Liver (tissue), 3 donors: ENCODE data around the gene HIPK2.

Source experiments
- ATF3 ChIP-seq: IDR thresholded peaks from 2 replicates; pipeline ENCODE4 v1.6.1; 2016; ENCODE audit warnings: antibody characterized with exemption
- FOXA2 ChIP-seq: IDR thresholded peaks from 2 replicates; pipeline ENCODE4 v1.6.1; 2016; ENCODE audit warnings: antibody characterized with exemption
- GABPA ChIP-seq, 2 donors: IDR thresholded peaks in 1 of 2; conservative IDR thresholded peaks in 1 of 2; 2 replicates each; pipeline ENCODE4 v1.6.1; 2016; ENCODE audit warnings: antibody characterized with exemption in 2 of 2, mild to moderate bottlenecking in 1 of 2, moderate library complexity in 1 of 2
- RAD21 ChIP-seq, 2 donors: IDR thresholded peaks; 2 replicates each; pipeline ENCODE4 v1.6.1; 2016; ENCODE audit warnings: antibody characterized with exemption in 2 of 2, mild to moderate bottlenecking in 2 of 2
- RXRA ChIP-seq, 2 donors: IDR thresholded peaks; 2 replicates each; pipeline ENCODE4 v1.6.1; 2017 to 2018; ENCODE audit warnings: antibody characterized with exemption in 2 of 2, mild to moderate bottlenecking in 1 of 2
- SP1 ChIP-seq: IDR thresholded peaks from 2 replicates; pipeline ENCODE4 v1.6.1; 2018; ENCODE audit warnings: antibody characterized with exemption, mild to moderate bottlenecking
- TAF1 ChIP-seq: conservative IDR thresholded peaks from 2 replicates; pipeline ENCODE4 v1.6.1; 2016; ENCODE audit warnings: antibody characterized with exemption, mild to moderate bottlenecking
- TF ChIP-seq, protein P1 (sequence below): fragments of 150-350 bp; IDR thresholded peaks from 2 replicates; pipeline ENCODE4 v1.5.1; 2017; ENCODE audit warnings: improper control_type of control experiment, low read depth, low read length; ENCODE audit not compliant: missing input control
- TF ChIP-seq, protein P2 (sequence below): IDR thresholded peaks from 2 replicates; pipeline ENCODE4 v1.6.1; 2016; ENCODE audit warnings: antibody characterized with exemption
- TF ChIP-seq, protein P3 (sequence below): IDR thresholded peaks from 2 replicates; pipeline ENCODE4 v1.6.1; 2016; ENCODE audit warnings: antibody characterized with exemption, mild to moderate bottlenecking
- donor health status: healthy.
- donor health status: healthy.

DNA sequence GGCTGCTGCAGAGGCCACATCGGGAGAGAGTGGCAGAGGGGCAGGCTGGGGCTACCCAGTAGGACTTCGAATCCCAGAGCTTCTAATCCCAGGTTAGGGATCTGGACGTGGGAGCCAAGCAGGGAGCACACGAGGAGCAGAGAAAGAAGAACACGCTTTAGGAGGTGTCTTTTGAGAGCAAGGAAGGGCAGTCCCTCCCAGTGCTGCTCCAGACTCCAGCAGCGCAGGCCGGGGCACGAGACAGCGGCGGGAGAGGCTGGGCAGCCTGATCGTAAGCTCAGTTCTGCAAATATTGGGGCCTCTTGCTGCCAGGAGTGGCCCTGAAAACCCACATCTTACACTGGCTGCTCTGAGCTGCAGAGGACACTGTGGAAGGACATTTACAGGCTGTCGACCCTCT, 75.9 kb downstream of the HIPK2 start:
- TF ChIP-seq, protein P1, sequence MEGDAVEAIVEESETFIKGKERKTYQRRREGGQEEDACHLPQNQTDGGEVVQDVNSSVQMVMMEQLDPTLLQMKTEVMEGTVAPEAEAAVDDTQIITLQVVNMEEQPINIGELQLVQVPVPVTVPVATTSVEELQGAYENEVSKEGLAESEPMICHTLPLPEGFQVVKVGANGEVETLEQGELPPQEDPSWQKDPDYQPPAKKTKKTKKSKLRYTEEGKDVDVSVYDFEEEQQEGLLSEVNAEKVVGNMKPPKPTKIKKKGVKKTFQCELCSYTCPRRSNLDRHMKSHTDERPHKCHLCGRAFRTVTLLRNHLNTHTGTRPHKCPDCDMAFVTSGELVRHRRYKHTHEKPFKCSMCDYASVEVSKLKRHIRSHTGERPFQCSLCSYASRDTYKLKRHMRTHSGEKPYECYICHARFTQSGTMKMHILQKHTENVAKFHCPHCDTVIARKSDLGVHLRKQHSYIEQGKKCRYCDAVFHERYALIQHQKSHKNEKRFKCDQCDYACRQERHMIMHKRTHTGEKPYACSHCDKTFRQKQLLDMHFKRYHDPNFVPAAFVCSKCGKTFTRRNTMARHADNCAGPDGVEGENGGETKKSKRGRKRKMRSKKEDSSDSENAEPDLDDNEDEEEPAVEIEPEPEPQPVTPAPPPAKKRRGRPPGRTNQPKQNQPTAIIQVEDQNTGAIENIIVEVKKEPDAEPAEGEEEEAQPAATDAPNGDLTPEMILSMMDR = no peak
- TF ChIP-seq, protein P2, sequence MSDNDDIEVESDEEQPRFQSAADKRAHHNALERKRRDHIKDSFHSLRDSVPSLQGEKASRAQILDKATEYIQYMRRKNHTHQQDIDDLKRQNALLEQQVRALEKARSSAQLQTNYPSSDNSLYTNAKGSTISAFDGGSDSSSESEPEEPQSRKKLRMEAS = no peak
- TF ChIP-seq RAD21 (IDR thresholded peaks at IDR 0.05) (no peak), TAF1 (no peak), ATF3 (no peak), FOXA2 (no peak), GABPA (IDR thresholded peaks at IDR 0.05 in 1 of 2, conservative IDR thresholded peaks at IDR 0.05 in 1 of 2) (no peak), SP1 (no peak), RXRA (IDR thresholded peaks at IDR 0.05) (no peak)
- TF ChIP-seq, protein P3, sequence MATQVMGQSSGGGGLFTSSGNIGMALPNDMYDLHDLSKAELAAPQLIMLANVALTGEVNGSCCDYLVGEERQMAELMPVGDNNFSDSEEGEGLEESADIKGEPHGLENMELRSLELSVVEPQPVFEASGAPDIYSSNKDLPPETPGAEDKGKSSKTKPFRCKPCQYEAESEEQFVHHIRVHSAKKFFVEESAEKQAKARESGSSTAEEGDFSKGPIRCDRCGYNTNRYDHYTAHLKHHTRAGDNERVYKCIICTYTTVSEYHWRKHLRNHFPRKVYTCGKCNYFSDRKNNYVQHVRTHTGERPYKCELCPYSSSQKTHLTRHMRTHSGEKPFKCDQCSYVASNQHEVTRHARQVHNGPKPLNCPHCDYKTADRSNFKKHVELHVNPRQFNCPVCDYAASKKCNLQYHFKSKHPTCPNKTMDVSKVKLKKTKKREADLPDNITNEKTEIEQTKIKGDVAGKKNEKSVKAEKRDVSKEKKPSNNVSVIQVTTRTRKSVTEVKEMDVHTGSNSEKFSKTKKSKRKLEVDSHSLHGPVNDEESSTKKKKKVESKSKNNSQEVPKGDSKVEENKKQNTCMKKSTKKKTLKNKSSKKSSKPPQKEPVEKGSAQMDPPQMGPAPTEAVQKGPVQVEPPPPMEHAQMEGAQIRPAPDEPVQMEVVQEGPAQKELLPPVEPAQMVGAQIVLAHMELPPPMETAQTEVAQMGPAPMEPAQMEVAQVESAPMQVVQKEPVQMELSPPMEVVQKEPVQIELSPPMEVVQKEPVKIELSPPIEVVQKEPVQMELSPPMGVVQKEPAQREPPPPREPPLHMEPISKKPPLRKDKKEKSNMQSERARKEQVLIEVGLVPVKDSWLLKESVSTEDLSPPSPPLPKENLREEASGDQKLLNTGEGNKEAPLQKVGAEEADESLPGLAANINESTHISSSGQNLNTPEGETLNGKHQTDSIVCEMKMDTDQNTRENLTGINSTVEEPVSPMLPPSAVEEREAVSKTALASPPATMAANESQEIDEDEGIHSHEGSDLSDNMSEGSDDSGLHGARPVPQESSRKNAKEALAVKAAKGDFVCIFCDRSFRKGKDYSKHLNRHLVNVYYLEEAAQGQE = no peak
